ENCODE results near the gene COMMD6.
A peak's percentile ranks its signal among the peaks of the same experiment; 100 is the strongest.

Gene COMMD6

GRCh38 chr13:75482070-75482819 is 55.4 kb downstream of the COMMD6 start, which contains the start of gene TBC1D4:
TSS of gene TBC1D4 (minus strand) at chr13:75482169. CDS start at chr13:75481767, 402 bp downstream.
- peak; percentile 89 for DNase-seq

- DNase-seq = peak; percentile 81
Measured at GRCh38 chr13:75481176-75482069, 56.2 kb downstream of the COMMD6 start.

DNA sequence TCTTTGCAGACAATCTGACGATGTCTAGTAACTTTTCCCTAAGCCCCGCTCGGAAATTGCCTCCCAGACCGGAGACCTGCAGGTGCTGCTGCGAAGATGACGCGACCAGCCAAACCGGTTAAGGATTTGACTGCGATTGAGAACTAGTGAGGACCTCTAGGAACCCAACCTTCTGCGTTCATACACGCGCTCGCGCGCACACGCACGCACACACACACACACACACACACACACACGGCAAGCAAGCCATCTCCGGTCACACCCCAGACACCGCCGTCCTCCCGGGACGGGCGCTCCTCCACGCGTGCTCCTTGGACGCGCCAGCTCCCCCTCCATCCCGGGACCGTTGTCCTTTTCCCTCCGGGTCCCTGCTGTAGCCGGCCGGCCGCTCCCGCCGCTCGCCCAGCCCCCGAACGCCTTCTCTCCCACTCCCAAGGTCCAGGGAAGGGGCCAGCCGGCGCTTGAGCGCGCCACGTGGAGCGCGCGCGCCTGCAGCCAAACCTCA is 56.9 kb downstream of the COMMD6 start:
- DNase-seq = peak; percentile 54

DNA sequence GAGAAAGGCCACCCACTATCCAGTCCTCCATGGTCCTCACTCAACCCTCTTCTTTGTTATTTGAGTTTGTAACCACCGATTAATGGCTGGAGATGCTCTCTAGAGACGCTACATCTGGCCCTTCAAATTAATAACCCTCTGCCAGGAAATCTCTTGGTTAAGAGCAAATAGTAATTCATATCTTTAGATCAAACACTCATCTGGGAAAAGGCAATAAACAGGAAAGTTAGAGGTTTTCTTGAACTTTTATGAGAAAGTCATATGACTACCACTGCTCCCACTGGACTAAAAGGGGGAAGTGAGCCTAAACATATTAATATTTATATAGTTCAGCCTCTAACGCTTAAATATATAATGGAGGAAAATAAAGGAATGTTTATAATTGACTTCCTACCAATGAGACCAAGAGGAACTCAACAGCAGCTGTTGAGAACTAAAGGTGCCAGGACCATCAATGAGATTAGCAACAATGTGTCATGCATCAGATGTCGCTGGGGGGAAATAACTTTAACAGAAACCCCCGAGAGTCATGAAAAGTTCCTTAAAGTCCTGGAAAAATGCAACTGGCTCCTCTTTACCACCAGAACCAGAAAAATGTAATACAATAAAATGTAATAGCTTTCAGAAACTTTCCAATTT is 58.4 kb downstream of the COMMD6 start:
- no peak for DNase-seq

DNA sequence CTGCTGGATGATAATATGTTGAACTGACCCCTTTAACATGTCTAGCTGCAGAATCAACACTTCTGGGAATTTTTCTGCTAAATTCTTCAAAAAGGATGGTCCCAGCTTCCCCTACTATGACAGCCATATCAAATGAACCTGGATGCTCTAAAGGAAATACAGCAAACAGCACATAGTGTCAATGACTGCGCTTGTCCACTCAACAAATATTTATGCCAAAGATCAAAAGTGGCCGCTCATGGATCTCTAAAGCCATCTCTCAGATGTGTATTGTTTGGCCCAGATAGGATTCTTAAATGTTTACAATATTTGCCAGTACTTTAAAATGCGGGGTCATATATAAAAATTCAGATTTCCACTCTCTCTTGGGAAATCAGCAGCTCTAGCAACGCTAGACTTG is 59.0 kb downstream of the COMMD6 start:
- no peak for DNase-seq

All from NCI-H1092 treated with DMSO at 0.1 percent for 48 hours (cell line).